ENCODE measurements around the gene APPL2.

- no peak for TF ChIP-seq CTCF (IDR thresholded peaks at IDR 0.05; ENCODE audit: poor library complexity, severe bottlenecking)
- TF ChIP-seq RAD21 (conservative IDR thresholded peaks at IDR 0.05) = no peak
Measured at GRCh38 chr12:105205322-105206048, 30.5 kb downstream of the APPL2 start.
